K562 (cell line): ENCODE measurements around the gene NTRK3. TPM values are rescaled to one million over a fixed set of nuclear protein-coding genes. Genes with fewer than 3 reads are reported as not detected.

Experiments
- ATAC-seq: fragments of 200-7000 bp; cut with Tn5 transposase; 3 replicates; pipeline ENCODE4 v1.9.1; 2020; ENCODE audit warnings: moderate library complexity
- BruUV-seq: library from RNA; stranded (reverse); fragments of 400-500 nt; replicated peaks from 2 replicates; lab custom pipeline; 2021; lab: Mats Ljungman, UMichigan
- CTCF ChIA-PET: fragments of 300-600 bp; formaldehyde crosslinking; extraction: SDS; loops from one replicate; lab custom pipeline; 2021; ENCODE audit warnings: low intra/inter-chr PET ratio; lab: Yijun Ruan, JAX
- POLR2A ChIA-PET: fragments of 300-600, 350-650 bp; sonication (Branson Sonifier 250); formaldehyde crosslinking; extraction: SDS; loops from one replicate; lab custom pipeline; 2021; ENCODE audit warnings: antibody characterized with exemption, inconsistent platforms; lab: Yijun Ruan, JAX
- DNase-seq, 4 experiments: peaks; one replicate each; pipeline versions ENCODE4 v3.0.0 to v3.0.0-alpha.2; 2011 to 2018; ENCODE audit warnings: low spot score in 3 of 4, mixed read lengths in 3 of 4; ENCODE audit errors: extremely low read depth in 1 of 4
- FAIRE-seq: peaks from 2 replicates; lab custom pipeline; 2011; peaks lifted over from hg19 to GRCh38; lab: Jason Lieb, UNC
- H2AFZ ChIP-seq: 2 replicates; pipeline ENCODE4 v1.6.0; 2011; ENCODE audit warnings: low read depth, low read length, control low read depth, inconsistent platforms
- H3K27ac ChIP-seq: fragments of 200-600 bp; 3 replicates; pipeline ENCODE4 v1.8.0; 2011; ENCODE audit warnings: low read depth, mild to moderate bottlenecking, control low read depth, inconsistent platforms, low read length, moderate library complexity, mixed read lengths; ENCODE audit errors: extremely low read depth
- H3K27me3 ChIP-seq, 2 experiments: fragments of 300-600 bp in 1 of 2; 2 replicates in 1 of 2; 3 replicates in 1 of 2; pipeline versions ENCODE4 v1.6.0 to v1.8.0; 2011; ENCODE audit warnings: inconsistent platforms in 2 of 2, low read length in 2 of 2, mild to moderate bottlenecking in 1 of 2, mixed read lengths in 1 of 2, moderate library complexity in 1 of 2; ENCODE audit not compliant: control insufficient read depth in 2 of 2, insufficient read depth in 2 of 2
- H3K36me3 ChIP-seq: fragments of 300-600 bp; 3 replicates; pipeline ENCODE4 v1.8.0; 2011; ENCODE audit warnings: mild to moderate bottlenecking, low read length, inconsistent platforms; ENCODE audit not compliant: control insufficient read depth, insufficient read depth
- H3K4me1 ChIP-seq, 2 experiments: fragments of 200-600 bp in 1 of 2; replicated peaks in 1 of 2; 2 replicates in 1 of 2; 3 replicates in 1 of 2; pipeline versions ENCODE4 v1.5.1 to v1.8.0; 2011; ENCODE audit warnings: inconsistent platforms in 2 of 2, low read length in 2 of 2, mild to moderate bottlenecking in 1 of 2, mixed read lengths in 1 of 2, moderate library complexity in 1 of 2; ENCODE audit not compliant: control insufficient read depth in 2 of 2, insufficient read depth in 2 of 2
- H3K4me2 ChIP-seq: 2 replicates; pipeline ENCODE4 v1.6.1; 2011; ENCODE audit warnings: low read length, control low read depth, inconsistent platforms, mixed read lengths; ENCODE audit not compliant: insufficient read depth
- H3K4me3 ChIP-seq: fragments of 200-600 bp; sonication (generic), shearing (Covaris generic); 2 replicates; pipeline ENCODE4 v1.5.1; 2016; ENCODE audit warnings: control low read depth, inconsistent platforms
- H3K79me2 ChIP-seq: fragments of 200-600 bp; 3 replicates; pipeline ENCODE4 v1.8.0; 2011; ENCODE audit warnings: low read length, inconsistent platforms; ENCODE audit not compliant: control insufficient read depth, insufficient read depth
- H3K9ac ChIP-seq, 2 experiments: 2 replicates each; pipeline versions ENCODE4 v1.6.0 to v1.6.1; 2011; ENCODE audit warnings: low read depth in 2 of 2, low read length in 2 of 2, control low read depth in 1 of 2, inconsistent platforms in 1 of 2, mild to moderate bottlenecking in 1 of 2, mixed read lengths in 1 of 2; ENCODE audit not compliant: insufficient read depth in 1 of 2
- H3K9me1 ChIP-seq: one replicate; pipeline ENCODE4 v1.6.0; 2011; ENCODE audit warnings: inconsistent platforms, mild to moderate bottlenecking, low read length, moderate library complexity; ENCODE audit not compliant: control insufficient read depth, insufficient read depth
- H3K9me3 ChIP-seq: replicated peaks from 2 replicates; pipeline ENCODE4 v1.5.1; 2011; ENCODE audit warnings: low read depth, low read length, inconsistent platforms; ENCODE audit not compliant: control insufficient read depth, insufficient read depth
- H4K20me1 ChIP-seq: replicated peaks from 2 replicates; pipeline ENCODE4 v1.6.1; 2011; ENCODE audit warnings: low read length, inconsistent platforms, mixed read lengths; ENCODE audit not compliant: control insufficient read depth, insufficient read depth
- MEF2D ChIP-seq: conservative IDR thresholded peaks from 2 replicates; pipeline ENCODE4 v1.6.1; 2016; ENCODE audit warnings: low read depth, missing genetic modification characterization, missing compliant biosample characterization
- SP2 ChIP-seq: IDR thresholded peaks from 2 replicates; pipeline ENCODE4 v1.6.1; 2011; ENCODE audit warnings: mild to moderate bottlenecking, low read depth, low read length, moderate library complexity; ENCODE audit not compliant: poor library complexity, severe bottlenecking; ENCODE audit errors: extremely low read depth
- SRSF1 ChIP-seq: fragments of 200-400 bp; formaldehyde crosslinking; IDR thresholded peaks from 2 replicates; pipeline ENCODE4 v1.6.1; 2017; ENCODE audit warnings: mild to moderate bottlenecking, low read depth, low read length, moderate library complexity
- TAL1 ChIP-seq: fragments of 450-650 bp; IDR thresholded peaks from 2 replicates; pipeline ENCODE4 v1.6.1; 2016; ENCODE audit warnings: mild to moderate bottlenecking
- XRCC4 ChIP-seq: IDR thresholded peaks from one replicate; pipeline ENCODE4 v1.6.1; 2011; ENCODE audit not compliant: insufficient read depth, insufficient read length; ENCODE audit errors: extremely low read depth
- ZBED1 ChIP-seq: IDR thresholded peaks from 2 replicates; pipeline ENCODE4 v1.6.1; 2014
- ZNF707 ChIP-seq: fragments of 250-450 bp; sonication (Bioruptor Pico); conservative IDR thresholded peaks from 2 replicates; pipeline ENCODE4 v1.8.0; 2022; ENCODE audit warnings: inconsistent platforms, mild to moderate bottlenecking, moderate library complexity
- ZNF79 ChIP-seq: fragments of 250-450 bp; sonication (Bioruptor Pico); IDR thresholded peaks from 2 replicates; pipeline ENCODE4 v1.4.0; 2020; ENCODE audit warnings: low read depth, mild to moderate bottlenecking, moderate library complexity
- WGBS: fragments of 100-300 bp; shearing (Covaris generic); methylation state at CpG from one replicate; pipeline ENCODE4 v1.1.6; 2016; ENCODE audit warnings: low coverage, mixed read lengths; ENCODE audit not compliant: insufficient coverage; ENCODE audit errors: missing lambda C conversion rate; 5-methylcytosine and 5-hydroxymethylcytosine counted together
- in situ Hi-C: fragments of 300-500 bp; cut with MboI; formaldehyde crosslinking; loops from 4 replicates; pipeline ENCODE4 v1.15.0; 2018; ENCODE audit warnings: inconsistent platforms, mixed read lengths
- intact Hi-C: fragments of 100-400 bp; cut with micrococcal nuclease; formaldehyde crosslinking; loops from 2 replicates; pipeline ENCODE4 v1.14.2; 2022
- polyA plus RNA-seq, 8 experiments: library from polyadenylated mRNA; depleted of rRNA in 4 of 8; stranded (reverse) in 5 of 8; unstranded in 3 of 8; fragments of >200 nt; fragmentation: Nextera tagmentation in 2 of 8; fragmentation: Illumina TruSeq in 1 of 8; extraction: Ambion mirVana in 2 of 8; extraction: Trizol in 1 of 8; gene quantifications; 2 replicates each; pipeline versions ENCODE4 v1.2.1 to v1.2.3, GENCODE V29; 2011 to 2014; ENCODE audit warnings: inconsistent platforms in 1 of 8, missing spikeins in 1 of 8
- total RNA-seq, 7 experiments: library from RNA; depleted of rRNA in 6 of 7; stranded (reverse); fragments of >200 nt in 6 of 7; fragmentation: Illumina TruSeq in 2 of 7; extraction: Trizol in 2 of 7; gene quantifications; 2 replicates each; pipeline versions ENCODE4 v1.2.1 to v1.2.3, GENCODE V29; 2011 to 2021; ENCODE audit warnings: low replicate concordance in 1 of 7
- TF ChIP-seq, protein P1 (sequence below): fragments of 200-800 bp; sonication (Bioruptor generic); IDR thresholded peaks from 2 replicates; pipeline ENCODE4 v1.6.1; 2017; ENCODE audit warnings: missing genetic modification characterization, missing compliant biosample characterization
- TF ChIP-seq, protein P2 (sequence below): IDR thresholded peaks from 3 replicates; pipeline ENCODE4 v1.6.1; 2011; ENCODE audit warnings: borderline replicate concordance, mild to moderate bottlenecking; ENCODE audit not compliant: insufficient read length, insufficient read depth
- TF ChIP-seq, protein P3 (sequence below): sonication (generic); formaldehyde crosslinking; IDR thresholded peaks from 2 replicates; pipeline ENCODE4 v1.8.1; 2023; ENCODE audit warnings: mild to moderate bottlenecking, missing genetic modification reagents
- TF ChIP-seq, protein P4 (sequence below): fragments of 450-650 bp; formaldehyde crosslinking; IDR thresholded peaks from 2 replicates; pipeline ENCODE4 v1.4.0; 2020; ENCODE audit warnings: mild to moderate bottlenecking, moderate library complexity

Gene NTRK3
- total and polyA plus RNA-seq, 9 of the 15 experiments (the other 6 are each of a cell fraction or from before 2014, with no cell fraction given), result 0.11 to 0.13 TPM; not detected in 7

DNA sequence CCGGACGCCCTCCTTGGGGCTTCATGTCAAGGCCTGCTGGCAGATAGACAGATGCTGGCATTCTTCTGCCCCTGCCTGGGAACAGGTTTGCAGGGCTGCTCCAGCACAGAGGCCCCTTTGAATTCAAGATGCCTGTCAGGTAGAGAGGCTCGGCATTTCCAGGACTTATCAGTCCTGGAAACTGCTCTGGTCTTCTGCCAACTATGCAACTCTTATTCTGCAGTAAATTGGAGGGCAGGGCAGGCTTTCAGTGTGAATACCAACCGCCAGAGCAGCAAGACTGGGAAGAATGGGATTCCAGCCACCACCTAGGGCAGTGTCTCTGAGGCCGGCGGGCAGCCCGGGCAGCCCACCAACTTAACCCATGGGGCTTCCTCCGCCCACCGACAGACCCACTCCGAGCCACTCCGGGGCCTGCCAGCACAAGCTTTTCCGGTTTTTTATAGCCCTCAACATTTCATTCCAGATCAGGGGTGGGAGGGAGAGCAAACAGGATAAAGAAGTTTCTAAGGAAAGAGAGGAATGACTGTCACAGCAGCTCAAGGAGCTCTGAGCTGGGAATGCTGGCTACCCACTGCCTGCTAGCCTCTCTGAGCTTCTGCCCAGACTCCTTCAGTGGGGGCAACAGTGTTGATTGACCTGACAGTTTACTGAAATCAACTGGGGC, 140.9 kb downstream of the NTRK3 start:
- FAIRE-seq, result no peak
- H3K4me3 ChIP-seq, result no peak overlapping the region
- DNase-seq, result no peak
- no peak overlapping the region for H2AFZ ChIP-seq
- ChIA-PET POLR2A (no interaction called here), CTCF (no interaction called here)
- intact Hi-C loops (no loop called here), in situ Hi-C loops (no loop called here)
- H3K9me3 ChIP-seq, result no peaks in the 10 kb centered on the region
- H3K9ac ChIP-seq, result no peak overlapping the region
- TF ChIP-seq, protein P1, sequence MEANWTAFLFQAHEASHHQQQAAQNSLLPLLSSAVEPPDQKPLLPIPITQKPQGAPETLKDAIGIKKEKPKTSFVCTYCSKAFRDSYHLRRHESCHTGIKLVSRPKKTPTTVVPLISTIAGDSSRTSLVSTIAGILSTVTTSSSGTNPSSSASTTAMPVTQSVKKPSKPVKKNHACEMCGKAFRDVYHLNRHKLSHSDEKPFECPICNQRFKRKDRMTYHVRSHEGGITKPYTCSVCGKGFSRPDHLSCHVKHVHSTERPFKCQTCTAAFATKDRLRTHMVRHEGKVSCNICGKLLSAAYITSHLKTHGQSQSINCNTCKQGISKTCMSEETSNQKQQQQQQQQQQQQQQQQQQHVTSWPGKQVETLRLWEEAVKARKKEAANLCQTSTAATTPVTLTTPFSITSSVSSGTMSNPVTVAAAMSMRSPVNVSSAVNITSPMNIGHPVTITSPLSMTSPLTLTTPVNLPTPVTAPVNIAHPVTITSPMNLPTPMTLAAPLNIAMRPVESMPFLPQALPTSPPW, result no peak
- no peak for TF ChIP-seq XRCC4
- TF ChIP-seq SP2, result no peak
- no peak for TF ChIP-seq MEF2D (tag)
- TF ChIP-seq, protein P2, sequence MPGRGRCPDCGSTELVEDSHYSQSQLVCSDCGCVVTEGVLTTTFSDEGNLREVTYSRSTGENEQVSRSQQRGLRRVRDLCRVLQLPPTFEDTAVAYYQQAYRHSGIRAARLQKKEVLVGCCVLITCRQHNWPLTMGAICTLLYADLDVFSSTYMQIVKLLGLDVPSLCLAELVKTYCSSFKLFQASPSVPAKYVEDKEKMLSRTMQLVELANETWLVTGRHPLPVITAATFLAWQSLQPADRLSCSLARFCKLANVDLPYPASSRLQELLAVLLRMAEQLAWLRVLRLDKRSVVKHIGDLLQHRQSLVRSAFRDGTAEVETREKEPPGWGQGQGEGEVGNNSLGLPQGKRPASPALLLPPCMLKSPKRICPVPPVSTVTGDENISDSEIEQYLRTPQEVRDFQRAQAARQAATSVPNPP, result no peak
- no peak for TF ChIP-seq ZNF79 (CRISPR knock-in tag)
- TF ChIP-seq ZNF707 (CRISPR knock-in tag), result no peak
- TF ChIP-seq TAL1, result no peak
- TF ChIP-seq SRSF1, result no peak
- TF ChIP-seq, protein P3, sequence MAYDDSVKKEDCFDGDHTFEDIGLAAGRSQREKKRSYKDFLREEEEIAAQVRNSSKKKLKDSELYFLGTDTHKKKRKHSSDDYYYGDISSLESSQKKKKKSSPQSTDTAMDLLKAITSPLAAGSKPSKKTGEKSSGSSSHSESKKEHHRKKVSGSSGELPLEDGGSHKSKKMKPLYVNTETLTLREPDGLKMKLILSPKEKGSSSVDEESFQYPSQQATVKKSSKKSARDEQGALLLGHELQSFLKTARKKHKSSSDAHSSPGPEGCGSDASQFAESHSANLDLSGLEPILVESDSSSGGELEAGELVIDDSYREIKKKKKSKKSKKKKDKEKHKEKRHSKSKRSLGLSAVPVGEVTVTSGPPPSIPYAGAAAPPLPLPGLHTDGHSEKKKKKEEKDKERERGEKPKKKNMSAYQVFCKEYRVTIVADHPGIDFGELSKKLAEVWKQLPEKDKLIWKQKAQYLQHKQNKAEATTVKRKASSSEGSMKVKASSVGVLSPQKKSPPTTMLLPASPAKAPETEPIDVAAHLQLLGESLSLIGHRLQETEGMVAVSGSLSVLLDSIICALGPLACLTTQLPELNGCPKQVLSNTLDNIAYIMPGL (CRISPR knock-in tag), result no peak
- TF ChIP-seq ZBED1, result no peak
- TF ChIP-seq, protein P4, sequence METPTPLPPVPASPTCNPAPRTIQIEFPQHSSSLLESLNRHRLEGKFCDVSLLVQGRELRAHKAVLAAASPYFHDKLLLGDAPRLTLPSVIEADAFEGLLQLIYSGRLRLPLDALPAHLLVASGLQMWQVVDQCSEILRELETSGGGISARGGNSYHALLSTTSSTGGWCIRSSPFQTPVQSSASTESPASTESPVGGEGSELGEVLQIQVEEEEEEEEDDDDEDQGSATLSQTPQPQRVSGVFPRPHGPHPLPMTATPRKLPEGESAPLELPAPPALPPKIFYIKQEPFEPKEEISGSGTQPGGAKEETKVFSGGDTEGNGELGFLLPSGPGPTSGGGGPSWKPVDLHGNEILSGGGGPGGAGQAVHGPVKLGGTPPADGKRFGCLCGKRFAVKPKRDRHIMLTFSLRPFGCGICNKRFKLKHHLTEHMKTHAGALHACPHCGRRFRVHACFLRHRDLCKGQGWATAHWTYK (CRISPR knock-in tag), result no peak
- no peak overlapping the region for H3K4me2 ChIP-seq
- under 1% methylated on average over 12 of the region's 12 CpGs for WGBS
- H3K4me1 ChIP-seq, result no peaks in the 10 kb centered on the region
- no peaks in the 10 kb centered on the region for H3K79me2 ChIP-seq
- BruUV-seq, result no TSS peak
- H3K9me1 ChIP-seq, result no peaks in the 10 kb centered on the region
- peaks cover 0 to 19% of the 10 kb centered on the region in 2 experiments; a peak in 3 of 5 replicates for H3K27me3 ChIP-seq
- no peak overlapping the region for H3K27ac ChIP-seq
- no peaks in the 10 kb centered on the region for H3K36me3 ChIP-seq
- no peak for ATAC-seq
- H4K20me1 ChIP-seq, result no peaks in the 10 kb centered on the region
